ENCODE results near the gene SERPINB10.

GRCh38 chr18:63961435-63961980 is 53.8 kb downstream of the SERPINB10 start:
- TF ChIP-seq, protein P1, sequence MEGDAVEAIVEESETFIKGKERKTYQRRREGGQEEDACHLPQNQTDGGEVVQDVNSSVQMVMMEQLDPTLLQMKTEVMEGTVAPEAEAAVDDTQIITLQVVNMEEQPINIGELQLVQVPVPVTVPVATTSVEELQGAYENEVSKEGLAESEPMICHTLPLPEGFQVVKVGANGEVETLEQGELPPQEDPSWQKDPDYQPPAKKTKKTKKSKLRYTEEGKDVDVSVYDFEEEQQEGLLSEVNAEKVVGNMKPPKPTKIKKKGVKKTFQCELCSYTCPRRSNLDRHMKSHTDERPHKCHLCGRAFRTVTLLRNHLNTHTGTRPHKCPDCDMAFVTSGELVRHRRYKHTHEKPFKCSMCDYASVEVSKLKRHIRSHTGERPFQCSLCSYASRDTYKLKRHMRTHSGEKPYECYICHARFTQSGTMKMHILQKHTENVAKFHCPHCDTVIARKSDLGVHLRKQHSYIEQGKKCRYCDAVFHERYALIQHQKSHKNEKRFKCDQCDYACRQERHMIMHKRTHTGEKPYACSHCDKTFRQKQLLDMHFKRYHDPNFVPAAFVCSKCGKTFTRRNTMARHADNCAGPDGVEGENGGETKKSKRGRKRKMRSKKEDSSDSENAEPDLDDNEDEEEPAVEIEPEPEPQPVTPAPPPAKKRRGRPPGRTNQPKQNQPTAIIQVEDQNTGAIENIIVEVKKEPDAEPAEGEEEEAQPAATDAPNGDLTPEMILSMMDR (IDR thresholded peaks at IDR 0.05; ENCODE audit: poor library complexity): no peak
- TF ChIP-seq EZH2 (IDR thresholded peaks at IDR 0.05; ENCODE audit: borderline replicate concordance): no peak

All from hepatocyte (in vitro differentiated cells).